ENCODE data around the gene ADRA2A. TPM values are rescaled to one million over a fixed set of nuclear protein-coding genes. Genes with fewer than 3 reads are reported as not detected.

The ADRA2A gene
- total RNA-seq, 1 donor, result 0.21 TPM

- Histone ChIP-seq H3K4me1 (ENCODE audit: insufficient read depth, low read length) (peaks cover 27% of the 10 kb centered on the region), H3K4me3 (ENCODE audit: low read length) (no peak overlapping the region), H3K27me3 (ENCODE audit: insufficient read depth, low read length) (peaks cover 46% of the 10 kb centered on the region), H3K9me3 (ENCODE audit: low read depth, low read length) (no peaks in the 10 kb centered on the region)
Measured at GRCh38 chr10:111079241-111079760, 2.5 kb downstream of the ADRA2A start.

- H3K9me3 ChIP-seq (ENCODE audit: low read depth, low read length), result no peaks in the 10 kb centered on the region
- H3K27me3 ChIP-seq (ENCODE audit: insufficient read depth, low read length), result peaks cover 41% of the 10 kb centered on the region
- H3K4me1 ChIP-seq (ENCODE audit: insufficient read depth, low read length), result peaks cover 27% of the 10 kb centered on the region
- no peak overlapping the region for H3K4me3 ChIP-seq (ENCODE audit: low read length)
Measured at GRCh38 chr10:111079781-111080180, 3.0 kb downstream of the ADRA2A start.

- no peak overlapping the region for H3K4me3 ChIP-seq (ENCODE audit: low read length)
- H3K27me3 ChIP-seq (ENCODE audit: insufficient read depth, low read length), result peaks cover 37% of the 10 kb centered on the region
- H3K4me1 ChIP-seq (ENCODE audit: insufficient read depth, low read length), result peaks cover 27% of the 10 kb centered on the region
- no peaks in the 10 kb centered on the region for H3K9me3 ChIP-seq (ENCODE audit: low read depth, low read length)
Measured at GRCh38 chr10:111080224-111080623, 3.4 kb downstream of the ADRA2A start.

- H3K4me1 ChIP-seq (ENCODE audit: insufficient read depth, low read length), result peaks cover 16% of the 10 kb centered on the region
- H3K9me3 ChIP-seq (ENCODE audit: low read depth, low read length), result no peaks in the 10 kb centered on the region
- H3K4me3 ChIP-seq (ENCODE audit: low read length), result no peak overlapping the region
- peaks cover 23% of the 10 kb centered on the region for H3K27me3 ChIP-seq (ENCODE audit: insufficient read depth, low read length)
Measured at GRCh38 chr10:111081595-111081994, 4.8 kb downstream of the ADRA2A start.

- no peaks in the 10 kb centered on the region for H3K9me3 ChIP-seq (ENCODE audit: low read depth, low read length)
- H3K27me3 ChIP-seq (ENCODE audit: insufficient read depth, low read length), result peaks cover 16% of the 10 kb centered on the region
- H3K4me3 ChIP-seq (ENCODE audit: low read length), result no peak overlapping the region
- peaks cover 11% of the 10 kb centered on the region for H3K4me1 ChIP-seq (ENCODE audit: insufficient read depth, low read length)
Measured at GRCh38 chr10:111082102-111082975, 5.5 kb downstream of the ADRA2A start.

- H3K27me3 ChIP-seq (ENCODE audit: insufficient read depth, low read length), result peaks cover 5% of the 10 kb centered on the region
- H3K4me1 ChIP-seq (ENCODE audit: insufficient read depth, low read length), result no peaks in the 10 kb centered on the region
- no peak overlapping the region for H3K4me3 ChIP-seq (ENCODE audit: low read length)
- H3K9me3 ChIP-seq (ENCODE audit: low read depth, low read length), result no peaks in the 10 kb centered on the region
Measured at GRCh38 chr10:111083222-111084095, 6.6 kb downstream of the ADRA2A start.

GRCh38 chr10:111084366-111085255 is 7.8 kb downstream of the ADRA2A start:
- Histone ChIP-seq H3K27me3 (ENCODE audit: insufficient read depth, low read length) (peaks cover 5% of the 10 kb centered on the region), H3K9me3 (ENCODE audit: low read depth, low read length) (no peaks in the 10 kb centered on the region), H3K4me1 (ENCODE audit: insufficient read depth, low read length) (no peaks in the 10 kb centered on the region), H3K4me3 (ENCODE audit: low read length) (no peak overlapping the region)

- no peak overlapping the region for H3K4me3 ChIP-seq (ENCODE audit: low read length)
- H3K27me3 ChIP-seq (ENCODE audit: insufficient read depth, low read length), result no peaks in the 10 kb centered on the region
- H3K4me1 ChIP-seq (ENCODE audit: insufficient read depth, low read length), result no peaks in the 10 kb centered on the region
- no peaks in the 10 kb centered on the region for H3K9me3 ChIP-seq (ENCODE audit: low read depth, low read length)
Measured at GRCh38 chr10:111085690-111086353, 9.0 kb downstream of the ADRA2A start.

GRCh38 chr10:111086574-111086973 is 9.7 kb downstream of the ADRA2A start:
- H3K27me3 ChIP-seq (ENCODE audit: insufficient read depth, low read length), result no peaks in the 10 kb centered on the region
- H3K4me1 ChIP-seq (ENCODE audit: insufficient read depth, low read length), result no peaks in the 10 kb centered on the region
- no peaks in the 10 kb centered on the region for H3K9me3 ChIP-seq (ENCODE audit: low read depth, low read length)
- H3K4me3 ChIP-seq (ENCODE audit: low read length), result no peak overlapping the region

GRCh38 chr10:111087331-111087756 is 10.5 kb downstream of the ADRA2A start:
- H3K4me3 ChIP-seq (ENCODE audit: low read length), result no peak overlapping the region
- no peaks in the 10 kb centered on the region for H3K27me3 ChIP-seq (ENCODE audit: insufficient read depth, low read length)
- no peaks in the 10 kb centered on the region for H3K4me1 ChIP-seq (ENCODE audit: insufficient read depth, low read length)
- no peaks in the 10 kb centered on the region for H3K9me3 ChIP-seq (ENCODE audit: low read depth, low read length)

- no peaks in the 10 kb centered on the region for H3K4me1 ChIP-seq (ENCODE audit: insufficient read depth, low read length)
- H3K9me3 ChIP-seq (ENCODE audit: low read depth, low read length), result no peaks in the 10 kb centered on the region
- no peak overlapping the region for H3K4me3 ChIP-seq (ENCODE audit: low read length)
- H3K27me3 ChIP-seq (ENCODE audit: insufficient read depth, low read length), result no peaks in the 10 kb centered on the region
Measured at GRCh38 chr10:111087968-111088505, 11.2 kb downstream of the ADRA2A start.

- Histone ChIP-seq H3K4me3 (ENCODE audit: low read length) (no peak overlapping the region), H3K9me3 (ENCODE audit: low read depth, low read length) (no peaks in the 10 kb centered on the region), H3K4me1 (ENCODE audit: insufficient read depth, low read length) (no peaks in the 10 kb centered on the region), H3K27me3 (ENCODE audit: insufficient read depth, low read length) (no peaks in the 10 kb centered on the region)
Measured at GRCh38 chr10:111089293-111089692, 12.5 kb downstream of the ADRA2A start.

GRCh38 chr10:111091833-111092232 is 15.0 kb downstream of the ADRA2A start:
- Histone ChIP-seq H3K4me3 (ENCODE audit: low read length) (no peak overlapping the region), H3K27me3 (ENCODE audit: insufficient read depth, low read length) (no peaks in the 10 kb centered on the region), H3K4me1 (ENCODE audit: insufficient read depth, low read length) (no peaks in the 10 kb centered on the region), H3K9me3 (ENCODE audit: low read depth, low read length) (no peaks in the 10 kb centered on the region)
